WERI-Rb-1 (cell line): ENCODE results near the gene PUM2.

Experiments
- DNase-seq: peaks from one replicate; pipeline ENCODE4 v3.0.0-alpha.2; 2020
- H3K27ac ChIP-seq: fragments of 250-450 bp; sonication (Bioruptor Pico); 2 replicates; pipeline ENCODE4 v1.5.1; 2020; ENCODE audit warnings: mild to moderate bottlenecking, moderate library complexity
- H3K27me3 ChIP-seq: fragments of 250-450 bp; sonication (Bioruptor Pico); 2 replicates; pipeline ENCODE4 v1.5.1; 2021; ENCODE audit warnings: mild to moderate bottlenecking, low read depth, moderate library complexity; ENCODE audit not compliant: insufficient read depth, severe bottlenecking
- H3K36me3 ChIP-seq: fragments of 250-450 bp; sonication (Bioruptor Pico); 2 replicates; pipeline ENCODE4 v1.5.1; 2020; ENCODE audit warnings: mild to moderate bottlenecking, moderate library complexity
- H3K4me3 ChIP-seq: 2 replicates; pipeline ENCODE4 v1.5.1; 2011; ENCODE audit warnings: low read depth, mild to moderate bottlenecking, control low read depth, low read length
- H3K9me3 ChIP-seq: fragments of 250-450 bp; sonication (Bioruptor Pico); 2 replicates; pipeline ENCODE4 v1.5.1; 2021; ENCODE audit warnings: mild to moderate bottlenecking, moderate library complexity; ENCODE audit not compliant: severe bottlenecking
- CTCF ChIP-seq: IDR thresholded peaks from 2 replicates; pipeline ENCODE4 v1.5.1; 2011; ENCODE audit warnings: low read depth, mild to moderate bottlenecking, control low read depth, inconsistent platforms, low read length

PUM2 gene

GRCh38 chr2:20393986-20394385 lies 43.3 kb upstream of the PUM2 start:
- no peaks in the 10 kb centered on the region for H3K27me3 ChIP-seq
- TF ChIP-seq CTCF, result no peak
- no peak overlapping the region for H3K4me3 ChIP-seq
- H3K36me3 ChIP-seq, result no peaks in the 10 kb centered on the region
- peaks cover 2% of the 10 kb centered on the region for H3K9me3 ChIP-seq
- no peak overlapping the region for H3K27ac ChIP-seq
- no peak for DNase-seq

GRCh38 chr2:20391951-20392699 lies 41.5 kb upstream of the PUM2 start:
- DNase-seq, result peak; percentile 68
- Histone ChIP-seq H3K9me3 (peaks cover 2% of the 10 kb centered on the region), H3K27me3 (no peaks in the 10 kb centered on the region), H3K27ac (no peak overlapping the region), H3K36me3 (no peaks in the 10 kb centered on the region), H3K4me3 (no peak overlapping the region)
- TF ChIP-seq CTCF, result no peak

- no peak overlapping the region for H3K27ac ChIP-seq
- TF ChIP-seq CTCF, result no peak
- H3K4me3 ChIP-seq, result no peak overlapping the region
- no peaks in the 10 kb centered on the region for H3K36me3 ChIP-seq
- no peaks in the 10 kb centered on the region for H3K27me3 ChIP-seq
- peaks cover 2% of the 10 kb centered on the region for H3K9me3 ChIP-seq
- DNase-seq, result no peak
Measured at GRCh38 chr2:20390524-20391123, 40.0 kb upstream of the PUM2 start.

GRCh38 chr2:20384953-20385352 lies 34.3 kb upstream of the PUM2 start:
- Histone ChIP-seq H3K4me3 (no peak overlapping the region), H3K9me3 (peaks cover 2% of the 10 kb centered on the region), H3K27ac (no peak overlapping the region), H3K27me3 (no peaks in the 10 kb centered on the region), H3K36me3 (no peaks in the 10 kb centered on the region)
- no peak for TF ChIP-seq CTCF
- no peak for DNase-seq

GRCh38 chr2:20382965-20383810 lies 32.5 kb upstream of the PUM2 start:
- TF ChIP-seq CTCF, result no peak
- H3K27me3 ChIP-seq, result no peaks in the 10 kb centered on the region
- no peak overlapping the region for H3K27ac ChIP-seq
- H3K4me3 ChIP-seq, result no peak overlapping the region
- H3K36me3 ChIP-seq, result no peaks in the 10 kb centered on the region
- no peak for DNase-seq
- no peaks in the 10 kb centered on the region for H3K9me3 ChIP-seq
